Sigmoid colon (tissue), 4 donors: ENCODE results near the gene ZMIZ1.

Experiments used
- CTCF ChIP-seq, 4 experiments: fragments of 450-650 bp in 3 of 4; fragments of 200-600 bp in 1 of 4; IDR thresholded peaks; one replicate each; pipeline ENCODE4 v1.5.1; 2016 to 2019; ENCODE audit warnings: antibody characterized with exemption in 4 of 4, mild to moderate bottlenecking in 3 of 4, moderate library complexity in 2 of 4
- POLR2A ChIP-seq, 2 donors: fragments of 450-650 bp; IDR thresholded peaks; one replicate each; pipeline ENCODE4 v1.6.1; 2016; ENCODE audit warnings: antibody characterized with exemption in 2 of 2, mild to moderate bottlenecking in 2 of 2, moderate library complexity in 2 of 2
- POLR2AphosphoS5 ChIP-seq, 4 donors: sonication (generic); formaldehyde crosslinking; IDR thresholded peaks; one replicate each; pipeline ENCODE4 v1.6.1; 2017; ENCODE audit warnings: antibody characterized with exemption in 4 of 4

- TF ChIP-seq CTCF (IDR thresholded peaks at IDR 0.05) = no peak
- TF ChIP-seq POLR2AphosphoS5 (IDR thresholded peaks at IDR 0.05) = no peak
- TF ChIP-seq POLR2A (IDR thresholded peaks at IDR 0.05) = no peak
These were observed 194.4 kb downstream of the ZMIZ1 start for GRCh38 chr10:79262959-79263746.
